Common myeloid progenitor, CD34-positive (primary cell): ENCODE results near the gene ITPRIP. TPM values are rescaled to one million over a fixed set of nuclear protein-coding genes. Genes with fewer than 3 reads are reported as not detected.

Source experiments
- CTCF ChIA-PET: fragments of 350-600 bp; sonication (Branson Sonifier 250); formaldehyde crosslinking; loops from one replicate; lab custom pipeline; 2021; ENCODE audit warnings: antibody characterized with exemption; lab: Charles Lee
- POLR2A ChIA-PET: fragments of 350-600 bp; sonication (Branson Sonifier 250); formaldehyde crosslinking; loops from one replicate; lab custom pipeline; 2021; ENCODE audit warnings: antibody characterized with exemption; lab: Charles Lee
- DNase-seq, 3 donors: peaks; one replicate each; pipeline versions ENCODE4 v3.0.0 to v3.0.0-alpha.2; 2013
- H3K27ac ChIP-seq, 2 experiments: 1 replicate in 1 of 2; 2 replicates in 1 of 2; pipeline ENCODE4 v1.7.0; 2013; ENCODE audit warnings: inconsistent platforms in 2 of 2, low read length in 2 of 2, mild to moderate bottlenecking in 2 of 2, low read depth in 1 of 2, moderate library complexity in 1 of 2; ENCODE audit not compliant: severe bottlenecking in 2 of 2, insufficient read depth in 1 of 2, poor library complexity in 1 of 2
- H3K27me3 ChIP-seq, 5 experiments: replicated peaks in 2 of 5; 1 replicate in 3 of 5; 2 replicates in 2 of 5; pipeline versions ENCODE4 v1.6.1 to v1.7.0; 2013; ENCODE audit warnings: low read length in 4 of 5, mild to moderate bottlenecking in 2 of 5, moderate library complexity in 2 of 5, inconsistent platforms in 1 of 5; ENCODE audit not compliant: insufficient read depth in 5 of 5, control insufficient read depth in 4 of 5
- H3K36me3 ChIP-seq, 4 experiments: 1 replicate in 2 of 4; 2 replicates in 2 of 4; pipeline versions ENCODE4 v1.6.1 to v1.7.0; 2013; ENCODE audit warnings: low read length in 3 of 4, control low read depth in 1 of 4, mild to moderate bottlenecking in 1 of 4; ENCODE audit not compliant: control insufficient read depth in 4 of 4, insufficient read depth in 4 of 4
- H3K4me1 ChIP-seq, 4 experiments: 1 replicate in 3 of 4; 2 replicates in 1 of 4; pipeline versions ENCODE4 v1.6.1 to v1.7.1; 2013; ENCODE audit warnings: low read length in 3 of 4, mild to moderate bottlenecking in 3 of 4, control low read depth in 1 of 4, inconsistent platforms in 1 of 4, moderate library complexity in 1 of 4; ENCODE audit not compliant: control insufficient read depth in 4 of 4, insufficient read depth in 4 of 4; ENCODE audit errors: control extremely low read depth in 1 of 4
- H3K4me3 ChIP-seq, 7 experiments: 1 replicate in 4 of 7; 2 replicates in 3 of 7; pipeline versions ENCODE4 v1.5.1 to v1.7.0; 2013; ENCODE audit warnings: mild to moderate bottlenecking in 7 of 7, low read length in 6 of 7, moderate library complexity in 6 of 7, inconsistent platforms in 2 of 7, low read depth in 2 of 7, control low read depth in 1 of 7; ENCODE audit not compliant: insufficient read depth in 4 of 7, control insufficient read depth in 1 of 7; ENCODE audit errors: extremely low read depth in 1 of 7
- H3K9me3 ChIP-seq, 5 experiments: 1 replicate in 4 of 5; 2 replicates in 1 of 5; pipeline versions ENCODE4 v1.6.1 to v1.7.1; 2013; ENCODE audit warnings: low read length in 4 of 5, mild to moderate bottlenecking in 2 of 5, inconsistent platforms in 1 of 5, low read depth in 1 of 5, moderate library complexity in 1 of 5; ENCODE audit not compliant: control insufficient read depth in 4 of 5, insufficient read depth in 2 of 5; ENCODE audit errors: control extremely low read depth in 1 of 5
- WGBS: methylation state at CpG from one replicate; pipeline ENCODE4 v1.1.5; 2013; ENCODE audit not compliant: insufficient coverage; 5-methylcytosine and 5-hydroxymethylcytosine counted together
- polyA plus RNA-seq: library from polyadenylated mRNA; unstranded; fragments of 120-200 nt; gene quantifications from one replicate; pipeline ENCODE4 v1.2.1, GENCODE V29; 2013

Gene ITPRIP
- polyA plus RNA-seq: 20.2 TPM

GRCh38 chr10:104337985-104338735 is at the start of gene ITPRIP:
Gene ITPRIP, minus strand, starts transcription at chr10:104338465. Its CDS starts 22,414 bp downstream, at chr10:104316051.
- Histone ChIP-seq H3K27ac (peak within 1 kb of the TSS; percentile 86 to 96), H3K4me3 (peak within 1 kb of the TSS; percentile 85 to 98 (median 91)), H3K9me3 (no peaks in the 10 kb centered on the region), H3K36me3 (peaks cover 0 to 21% (median 1%) of the 10 kb centered on the region in 4 experiments), H3K4me1 (peaks cover 21 to 47% (median 42%) of the 10 kb centered on the region in 4 experiments), H3K27me3 (no peaks in the 10 kb centered on the region)
- ChIA-PET POLR2A (interaction anchor here (0.6 to 1.4 kb wide), 5 partner anchors 9 to 83 kb away, joined by 3 to 4 read pairs (median 3); partner anchors contain the start of gene GSTO1), CTCF (interaction anchor here (0.8 to 7.5 kb wide), 14 partner anchors 9 to 64 kb away, joined by 3 to 68 read pairs (median 8); partner anchors contain the start of gene CFAP58)
- WGBS: 0% methylated on average over 58 of the region's 70 CpGs
- peak; percentile 72 to 88 (median 81) for DNase-seq

- no peaks in the 10 kb centered on the region for H3K36me3 ChIP-seq
- peaks cover 0 to 8% (median 2%) of the 10 kb centered on the region in 4 experiments for H3K4me1 ChIP-seq
- peak; percentile 22 to 60 (median 51) for DNase-seq
- CTCF ChIA-PET: interaction anchor here (1.5 to 1.7 kb wide), 2 partner anchors 19 to 33 kb away, joined by 4 to 5 read pairs; partner anchors contain the start of gene CFAP58
- H3K27ac ChIP-seq: no peak overlapping the region
- peaks cover 0 to 13% (median 6%) of the 10 kb centered on the region in 5 experiments for H3K27me3 ChIP-seq
- WGBS: 40% methylated on average over 3 of the region's 6 CpGs
- H3K4me3 ChIP-seq: no peak overlapping the region
- no peaks in the 10 kb centered on the region for H3K9me3 ChIP-seq
- POLR2A ChIA-PET: interaction anchor here (0.7 kb wide), 1 partner anchor 61 kb away, joined by 4 read pairs; no protein-coding TSS in a partner anchor
Observed at GRCh38 chr10:104387130-104387888, 49.0 kb upstream of the ITPRIP start.

- no peaks in the 10 kb centered on the region for H3K9me3 ChIP-seq
- ChIA-PET POLR2A (no interaction called here), CTCF (interaction anchor here (1.2 to 1.6 kb wide), 2 partner anchors 9 to 88 kb away, joined by 3 read pairs; no protein-coding TSS in a partner anchor)
- DNase-seq: no peak
- no peak overlapping the region for H3K27ac ChIP-seq
- peaks cover 0 to 1% (median 0%) of the 10 kb centered on the region in 5 experiments for H3K27me3 ChIP-seq
- no peaks in the 10 kb centered on the region for H3K4me1 ChIP-seq
- WGBS: 100% methylated on average over 2 of the region's 4 CpGs
- no peak overlapping the region for H3K4me3 ChIP-seq
- no peaks in the 10 kb centered on the region for H3K36me3 ChIP-seq
Observed at GRCh38 chr10:104380336-104380735, 42.1 kb upstream of the ITPRIP start.

- Histone ChIP-seq H3K36me3 (no peaks in the 10 kb centered on the region), H3K4me1 (no peaks in the 10 kb centered on the region), H3K4me3 (no peak overlapping the region), H3K27me3 (no peaks in the 10 kb centered on the region), H3K27ac (no peak overlapping the region), H3K9me3 (peaks cover 0 to 1% (median 0%) of the 10 kb centered on the region in 5 experiments)
- ChIA-PET CTCF (no interaction called here), POLR2A (no interaction called here)
- DNase-seq: no peak
- 86% methylated on average over 1 of the region's 4 CpGs for WGBS
Observed at GRCh38 chr10:104376784-104377300, 38.6 kb upstream of the ITPRIP start.

- no CpG with 5 or more reads among the region's 1 CpG for WGBS
- no peak for DNase-seq
- no peaks in the 10 kb centered on the region for H3K4me1 ChIP-seq
- H3K27ac ChIP-seq: no peak overlapping the region
- CTCF ChIA-PET: interaction anchor here (0.8 to 1.0 kb wide), 2 partner anchors 13 to 33 kb away, joined by 3 read pairs; no protein-coding TSS in a partner anchor
- H3K4me3 ChIP-seq: no peak overlapping the region
- H3K36me3 ChIP-seq: no peaks in the 10 kb centered on the region
- no peaks in the 10 kb centered on the region for H3K27me3 ChIP-seq
- POLR2A ChIA-PET: no interaction called here
- H3K9me3 ChIP-seq: peaks cover 0 to 11% (median 2%) of the 10 kb centered on the region in 5 experiments
Observed at GRCh38 chr10:104374591-104374990, 36.3 kb upstream of the ITPRIP start.

- CTCF ChIA-PET: interaction anchor here (1.2 kb wide), 1 partner anchor 9 kb away, joined by 3 read pairs; no protein-coding TSS in a partner anchor
- Histone ChIP-seq H3K4me1 (no peaks in the 10 kb centered on the region), H3K9me3 (peaks cover 0 to 11% (median 2%) of the 10 kb centered on the region in 5 experiments), H3K27ac (no peak overlapping the region), H3K27me3 (peaks cover 0 to 2% (median 0%) of the 10 kb centered on the region in 5 experiments), H3K36me3 (no peaks in the 10 kb centered on the region), H3K4me3 (no peak overlapping the region)
- peak in 1 of 3 donors; percentile 10 for DNase-seq
- POLR2A ChIA-PET: no interaction called here
- 90% methylated on average over 3 of the region's 6 CpGs for WGBS
Observed at GRCh38 chr10:104371753-104372152, 33.5 kb upstream of the ITPRIP start.
